Subcutaneous abdominal adipose tissue (tissue), 5 donors: Measurements from ENCODE around the gene GRIFIN.
A peak's percentile ranks its signal among the peaks of the same experiment; 100 is the strongest.

Source experiments
- H3K27ac ChIP-seq: one replicate; pipeline ENCODE4 v1.7.0; 2013; ENCODE audit warnings: low read depth, mild to moderate bottlenecking, inconsistent platforms, low read length, moderate library complexity
- H3K27me3 ChIP-seq, 5 donors: one replicate each; pipeline ENCODE4 v1.7.0; 2013; ENCODE audit warnings: low read length in 5 of 5, inconsistent platforms in 1 of 5; ENCODE audit not compliant: control insufficient read depth in 5 of 5, insufficient read depth in 4 of 5
- H3K36me3 ChIP-seq, 5 donors: one replicate each; pipeline ENCODE4 v1.7.0; 2013; ENCODE audit warnings: low read length in 5 of 5; ENCODE audit not compliant: control insufficient read depth in 5 of 5, insufficient read depth in 5 of 5
- H3K4me1 ChIP-seq, 5 donors: one replicate each; pipeline ENCODE4 v1.7.0; 2013; ENCODE audit warnings: low read length in 5 of 5, mild to moderate bottlenecking in 3 of 5, moderate library complexity in 1 of 5; ENCODE audit not compliant: control insufficient read depth in 5 of 5, insufficient read depth in 5 of 5
- H3K4me3 ChIP-seq, 5 donors: one replicate each; pipeline ENCODE4 v1.7.0; 2013; ENCODE audit warnings: low read length in 5 of 5, low read depth in 1 of 5
- H3K9ac ChIP-seq, 5 donors: one replicate each; pipeline ENCODE4 v1.7.0; 2013; ENCODE audit warnings: low read length in 5 of 5, mild to moderate bottlenecking in 4 of 5, moderate library complexity in 3 of 5
- H3K9me3 ChIP-seq, 5 donors: one replicate each; pipeline ENCODE4 v1.7.0; 2013; ENCODE audit warnings: low read length in 5 of 5; ENCODE audit not compliant: control insufficient read depth in 5 of 5
- donor health status: healthy.
- donor health status: healthy.
- donor health status: healthy.
- donor health status: healthy.
- donor health status: healthy.

Gene GRIFIN

GRCh38 chr7:2512713-2513112 lies 36.5 kb upstream of the GRIFIN start:
- H3K4me1 ChIP-seq: peaks cover 14 to 56% (median 51%) of the 10 kb centered on the region in 5 donors
- H3K9ac ChIP-seq: no peak overlapping the region
- no peaks in the 10 kb centered on the region for H3K9me3 ChIP-seq
- no peak overlapping the region for H3K4me3 ChIP-seq
- no peaks in the 10 kb centered on the region for H3K27me3 ChIP-seq
- no peaks in the 10 kb centered on the region for H3K36me3 ChIP-seq
- no peak overlapping the region for H3K27ac ChIP-seq

- Histone ChIP-seq H3K36me3 (no peaks in the 10 kb centered on the region), H3K27me3 (no peaks in the 10 kb centered on the region), H3K27ac (no peak overlapping the region), H3K9ac (peak overlapping the region in 2 of 5 donors; percentile 29 to 41), H3K9me3 (no peaks in the 10 kb centered on the region), H3K4me3 (peak overlapping the region in 2 of 5 donors; percentile 8 to 22), H3K4me1 (peaks cover 14 to 61% (median 56%) of the 10 kb centered on the region in 5 donors)
Observed at GRCh38 chr7:2512179-2512661, 36.0 kb upstream of the GRIFIN start.

- peak overlapping the region in 2 of 5 donors; percentile 8 to 22 for H3K4me3 ChIP-seq
- H3K4me1 ChIP-seq: peaks cover 14 to 62% (median 56%) of the 10 kb centered on the region in 5 donors
- H3K27me3 ChIP-seq: no peaks in the 10 kb centered on the region
- H3K9me3 ChIP-seq: no peaks in the 10 kb centered on the region
- H3K36me3 ChIP-seq: no peaks in the 10 kb centered on the region
- peak overlapping the region in 2 of 5 donors; percentile 29 to 41 for H3K9ac ChIP-seq
- no peak overlapping the region for H3K27ac ChIP-seq
Observed at GRCh38 chr7:2511769-2512168, 35.6 kb upstream of the GRIFIN start.

GRCh38 chr7:2510909-2511768 lies 34.9 kb upstream of the GRIFIN start:
- no peaks in the 10 kb centered on the region for H3K36me3 ChIP-seq
- no peak overlapping the region for H3K9ac ChIP-seq
- H3K4me1 ChIP-seq: peaks cover 14 to 62% (median 56%) of the 10 kb centered on the region in 5 donors
- no peak overlapping the region for H3K27ac ChIP-seq
- peak overlapping the region in 2 of 5 donors; percentile 6 to 8 for H3K4me3 ChIP-seq
- no peaks in the 10 kb centered on the region for H3K27me3 ChIP-seq
- H3K9me3 ChIP-seq: no peaks in the 10 kb centered on the region

GRCh38 chr7:2510130-2510776 lies 34.1 kb upstream of the GRIFIN start:
- no peaks in the 10 kb centered on the region for H3K27me3 ChIP-seq
- H3K4me3 ChIP-seq: no peak overlapping the region
- no peak overlapping the region for H3K27ac ChIP-seq
- peaks cover 14 to 62% (median 56%) of the 10 kb centered on the region in 5 donors for H3K4me1 ChIP-seq
- no peak overlapping the region for H3K9ac ChIP-seq
- H3K36me3 ChIP-seq: no peaks in the 10 kb centered on the region
- no peaks in the 10 kb centered on the region for H3K9me3 ChIP-seq

GRCh38 chr7:2509298-2509906 lies 33.2 kb upstream of the GRIFIN start:
- H3K27ac ChIP-seq: peak overlapping the region; percentile 23
- peaks cover 14 to 62% (median 56%) of the 10 kb centered on the region in 5 donors for H3K4me1 ChIP-seq
- H3K9ac ChIP-seq: peak overlapping the region in 2 of 5 donors; percentile 23 to 35
- H3K4me3 ChIP-seq: peak overlapping the region in 1 of 5 donors; percentile 34
- no peaks in the 10 kb centered on the region for H3K27me3 ChIP-seq
- no peaks in the 10 kb centered on the region for H3K36me3 ChIP-seq
- H3K9me3 ChIP-seq: no peaks in the 10 kb centered on the region

GRCh38 chr7:2508327-2509215 lies 32.4 kb upstream of the GRIFIN start:
- Histone ChIP-seq H3K4me1 (peaks cover 14 to 63% (median 60%) of the 10 kb centered on the region in 5 donors), H3K27me3 (no peaks in the 10 kb centered on the region), H3K27ac (peak overlapping the region; percentile 23), H3K36me3 (no peaks in the 10 kb centered on the region), H3K9me3 (no peaks in the 10 kb centered on the region), H3K4me3 (peak overlapping the region in 3 of 5 donors; percentile 22 to 42 (median 34)), H3K9ac (peak overlapping the region in 2 of 5 donors; percentile 28 to 35)

- no peaks in the 10 kb centered on the region for H3K36me3 ChIP-seq
- peaks cover 14 to 67% (median 65%) of the 10 kb centered on the region in 5 donors for H3K4me1 ChIP-seq
- H3K27me3 ChIP-seq: no peaks in the 10 kb centered on the region
- no peaks in the 10 kb centered on the region for H3K9me3 ChIP-seq
- no peak overlapping the region for H3K27ac ChIP-seq
- peak overlapping the region in 2 of 5 donors; percentile 13 to 28 for H3K9ac ChIP-seq
- peak overlapping the region in 2 of 5 donors; percentile 34 to 42 for H3K4me3 ChIP-seq
Observed at GRCh38 chr7:2507917-2508306, 31.7 kb upstream of the GRIFIN start.

GRCh38 chr7:2507208-2507916 lies 31.2 kb upstream of the GRIFIN start:
- H3K4me3 ChIP-seq: peak overlapping the region in 1 of 5 donors; percentile 34
- H3K9ac ChIP-seq: peak overlapping the region in 2 of 5 donors; percentile 13 to 28
- no peaks in the 10 kb centered on the region for H3K9me3 ChIP-seq
- no peaks in the 10 kb centered on the region for H3K36me3 ChIP-seq
- H3K27ac ChIP-seq: no peak overlapping the region
- H3K4me1 ChIP-seq: peaks cover 13 to 65% (median 61%) of the 10 kb centered on the region in 5 donors
- H3K27me3 ChIP-seq: no peaks in the 10 kb centered on the region
